K562 (cell line): ENCODE results near the gene DGCR6L. TPM values are rescaled to one million over a fixed set of nuclear protein-coding genes. Genes with fewer than 3 reads are reported as not detected.

Experiments used
- ATAC-seq: fragments of 200-7000 bp; cut with Tn5 transposase; 3 replicates; pipeline ENCODE4 v1.9.1; 2020; ENCODE audit warnings: moderate library complexity
- BruUV-seq: library from RNA; stranded (reverse); fragments of 400-500 nt; replicated peaks from 2 replicates; lab custom pipeline; 2021; lab: Mats Ljungman, UMichigan
- CTCF ChIA-PET: fragments of 300-600 bp; formaldehyde crosslinking; extraction: SDS; loops from one replicate; lab custom pipeline; 2021; ENCODE audit warnings: low intra/inter-chr PET ratio; lab: Yijun Ruan, JAX
- POLR2A ChIA-PET: fragments of 300-600, 350-650 bp; sonication (Branson Sonifier 250); formaldehyde crosslinking; extraction: SDS; loops from one replicate; lab custom pipeline; 2021; ENCODE audit warnings: antibody characterized with exemption, inconsistent platforms; lab: Yijun Ruan, JAX
- DNase-seq, 4 experiments: peaks; one replicate each; pipeline versions ENCODE4 v3.0.0 to v3.0.0-alpha.2; 2011 to 2018; ENCODE audit warnings: low spot score in 3 of 4, mixed read lengths in 3 of 4; ENCODE audit errors: extremely low read depth in 1 of 4
- FAIRE-seq: peaks from 2 replicates; lab custom pipeline; 2011; peaks lifted over from hg19 to GRCh38; lab: Jason Lieb, UNC
- H2AFZ ChIP-seq: 2 replicates; pipeline ENCODE4 v1.6.0; 2011; ENCODE audit warnings: low read depth, low read length, control low read depth, inconsistent platforms
- H3K27ac ChIP-seq: fragments of 200-600 bp; 3 replicates; pipeline ENCODE4 v1.8.0; 2011; ENCODE audit warnings: low read depth, mild to moderate bottlenecking, control low read depth, inconsistent platforms, low read length, moderate library complexity, mixed read lengths; ENCODE audit errors: extremely low read depth
- H3K27me3 ChIP-seq, 2 experiments: fragments of 300-600 bp in 1 of 2; 2 replicates in 1 of 2; 3 replicates in 1 of 2; pipeline versions ENCODE4 v1.6.0 to v1.8.0; 2011; ENCODE audit warnings: inconsistent platforms in 2 of 2, low read length in 2 of 2, mild to moderate bottlenecking in 1 of 2, mixed read lengths in 1 of 2, moderate library complexity in 1 of 2; ENCODE audit not compliant: control insufficient read depth in 2 of 2, insufficient read depth in 2 of 2
- H3K36me3 ChIP-seq: fragments of 300-600 bp; 3 replicates; pipeline ENCODE4 v1.8.0; 2011; ENCODE audit warnings: mild to moderate bottlenecking, low read length, inconsistent platforms; ENCODE audit not compliant: control insufficient read depth, insufficient read depth
- H3K4me1 ChIP-seq, 2 experiments: fragments of 200-600 bp in 1 of 2; replicated peaks in 1 of 2; 2 replicates in 1 of 2; 3 replicates in 1 of 2; pipeline versions ENCODE4 v1.5.1 to v1.8.0; 2011; ENCODE audit warnings: inconsistent platforms in 2 of 2, low read length in 2 of 2, mild to moderate bottlenecking in 1 of 2, mixed read lengths in 1 of 2, moderate library complexity in 1 of 2; ENCODE audit not compliant: control insufficient read depth in 2 of 2, insufficient read depth in 2 of 2
- H3K4me2 ChIP-seq: 2 replicates; pipeline ENCODE4 v1.6.1; 2011; ENCODE audit warnings: low read length, control low read depth, inconsistent platforms, mixed read lengths; ENCODE audit not compliant: insufficient read depth
- H3K4me3 ChIP-seq: fragments of 200-600 bp; sonication (generic), shearing (Covaris generic); 2 replicates; pipeline ENCODE4 v1.5.1; 2016; ENCODE audit warnings: control low read depth, inconsistent platforms
- H3K79me2 ChIP-seq: fragments of 200-600 bp; 3 replicates; pipeline ENCODE4 v1.8.0; 2011; ENCODE audit warnings: low read length, inconsistent platforms; ENCODE audit not compliant: control insufficient read depth, insufficient read depth
- H3K9ac ChIP-seq, 2 experiments: 2 replicates each; pipeline versions ENCODE4 v1.6.0 to v1.6.1; 2011; ENCODE audit warnings: low read depth in 2 of 2, low read length in 2 of 2, control low read depth in 1 of 2, inconsistent platforms in 1 of 2, mild to moderate bottlenecking in 1 of 2, mixed read lengths in 1 of 2; ENCODE audit not compliant: insufficient read depth in 1 of 2
- H3K9me1 ChIP-seq: one replicate; pipeline ENCODE4 v1.6.0; 2011; ENCODE audit warnings: inconsistent platforms, mild to moderate bottlenecking, low read length, moderate library complexity; ENCODE audit not compliant: control insufficient read depth, insufficient read depth
- H3K9me3 ChIP-seq: replicated peaks from 2 replicates; pipeline ENCODE4 v1.5.1; 2011; ENCODE audit warnings: low read depth, low read length, inconsistent platforms; ENCODE audit not compliant: control insufficient read depth, insufficient read depth
- H4K20me1 ChIP-seq: replicated peaks from 2 replicates; pipeline ENCODE4 v1.6.1; 2011; ENCODE audit warnings: low read length, inconsistent platforms, mixed read lengths; ENCODE audit not compliant: control insufficient read depth, insufficient read depth
- ATF1 ChIP-seq, 2 experiments: fragments of 450-650 bp in 1 of 2; IDR thresholded peaks; 2 replicates each; pipeline ENCODE4 v1.6.1; 2016; ENCODE audit warnings: missing compliant biosample characterization in 1 of 2, missing genetic modification characterization in 1 of 2
- CTCF ChIP-seq, 3 experiments: IDR thresholded peaks in 2 of 3; conservative IDR thresholded peaks in 1 of 3; 2 replicates each; pipeline ENCODE4 v1.5.1; 2011 to 2012; ENCODE audit warnings: low read length in 3 of 3, mild to moderate bottlenecking in 3 of 3, control low read depth in 2 of 3, improper control_type of control experiment in 1 of 3, inconsistent platforms in 1 of 3, low read depth in 1 of 3, mixed read lengths in 1 of 3, moderate library complexity in 1 of 3; ENCODE audit not compliant: insufficient read depth in 2 of 3
- FOSL1 ChIP-seq: fragments of 200-800 bp; sonication (Bioruptor generic); conservative IDR thresholded peaks from 2 replicates; pipeline ENCODE4 v1.6.1; 2016; ENCODE audit warnings: missing genetic modification characterization, missing compliant biosample characterization
- JUNB ChIP-seq: fragments of 450-650 bp; formaldehyde crosslinking; conservative IDR thresholded peaks from 2 replicates; pipeline ENCODE4 v1.4.0; 2020; ENCODE audit warnings: mild to moderate bottlenecking
- MED1 ChIP-seq: sonication (generic); formaldehyde crosslinking; IDR thresholded peaks from 2 replicates; pipeline ENCODE4 v1.8.1; 2023; ENCODE audit warnings: missing genetic modification reagents, borderline replicate concordance
- PHTF2 ChIP-seq: fragments of 250-450 bp; sonication (Bioruptor Pico); IDR thresholded peaks from 2 replicates; pipeline ENCODE4 v1.5.0; 2021; ENCODE audit warnings: mild to moderate bottlenecking
- STAG1 ChIP-seq: sonication (generic); formaldehyde crosslinking; IDR thresholded peaks from 2 replicates; pipeline ENCODE4 v1.5.0; 2020; ENCODE audit warnings: missing genetic modification reagents, borderline replicate concordance
- TEAD1 ChIP-seq, 2 experiments: fragments of 450-650 bp in 1 of 2; sonication (generic) in 1 of 2; formaldehyde crosslinking; IDR thresholded peaks; 2 replicates each; pipeline versions ENCODE4 v1.4.0 to v1.8.0; 2020 to 2022; ENCODE audit warnings: mild to moderate bottlenecking in 2 of 2, missing genetic modification reagents in 1 of 2
- ZNF146 ChIP-seq: IDR thresholded peaks from one replicate; pipeline ENCODE4 v1.6.1; 2018; ENCODE audit warnings: missing compliant biosample characterization; ENCODE audit not compliant: unreplicated experiment
- ZNF316 ChIP-seq: fragments of 450-650 bp; IDR thresholded peaks from 2 replicates; pipeline ENCODE4 v1.6.1; 2016
- ZNF408 ChIP-seq: fragments of 250-450 bp; sonication (Bioruptor Pico); IDR thresholded peaks from 2 replicates; pipeline ENCODE4 v1.4.0; 2020; ENCODE audit warnings: low read depth, mild to moderate bottlenecking, moderate library complexity
- WGBS: fragments of 100-300 bp; shearing (Covaris generic); methylation state at CpG from one replicate; pipeline ENCODE4 v1.1.6; 2016; ENCODE audit warnings: low coverage, mixed read lengths; ENCODE audit not compliant: insufficient coverage; ENCODE audit errors: missing lambda C conversion rate; 5-methylcytosine and 5-hydroxymethylcytosine counted together
- in situ Hi-C: fragments of 300-500 bp; cut with MboI; formaldehyde crosslinking; loops from 4 replicates; pipeline ENCODE4 v1.15.0; 2018; ENCODE audit warnings: inconsistent platforms, mixed read lengths
- intact Hi-C: fragments of 100-400 bp; cut with micrococcal nuclease; formaldehyde crosslinking; loops from 2 replicates; pipeline ENCODE4 v1.14.2; 2022
- polyA plus RNA-seq, 8 experiments: library from polyadenylated mRNA; depleted of rRNA in 4 of 8; stranded (reverse) in 5 of 8; unstranded in 3 of 8; fragments of >200 nt; fragmentation: Nextera tagmentation in 2 of 8; fragmentation: Illumina TruSeq in 1 of 8; extraction: Ambion mirVana in 2 of 8; extraction: Trizol in 1 of 8; gene quantifications; 2 replicates each; pipeline versions ENCODE4 v1.2.1 to v1.2.3, GENCODE V29; 2011 to 2014; ENCODE audit warnings: inconsistent platforms in 1 of 8, missing spikeins in 1 of 8
- total RNA-seq, 7 experiments: library from RNA; depleted of rRNA in 6 of 7; stranded (reverse); fragments of >200 nt in 6 of 7; fragmentation: Illumina TruSeq in 2 of 7; extraction: Trizol in 2 of 7; gene quantifications; 2 replicates each; pipeline versions ENCODE4 v1.2.1 to v1.2.3, GENCODE V29; 2011 to 2021; ENCODE audit warnings: low replicate concordance in 1 of 7
- TF ChIP-seq, protein P1 (sequence below): fragments of 250-450 bp; sonication (Bioruptor Pico); IDR thresholded peaks from 2 replicates; pipeline ENCODE4 v1.5.1; 2021; ENCODE audit warnings: mild to moderate bottlenecking
- TF ChIP-seq, protein P2 (sequence below): fragments of 450-650 bp; IDR thresholded peaks from 2 replicates; pipeline ENCODE4 v1.7.0; 2016; ENCODE audit warnings: borderline replicate concordance

Gene DGCR6L
- total and polyA plus RNA-seq, 9 of the 15 experiments (the other 6 are each of a cell fraction or from before 2014, with no cell fraction given) = 3.6 to 151 (median 51.0) TPM

DNA sequence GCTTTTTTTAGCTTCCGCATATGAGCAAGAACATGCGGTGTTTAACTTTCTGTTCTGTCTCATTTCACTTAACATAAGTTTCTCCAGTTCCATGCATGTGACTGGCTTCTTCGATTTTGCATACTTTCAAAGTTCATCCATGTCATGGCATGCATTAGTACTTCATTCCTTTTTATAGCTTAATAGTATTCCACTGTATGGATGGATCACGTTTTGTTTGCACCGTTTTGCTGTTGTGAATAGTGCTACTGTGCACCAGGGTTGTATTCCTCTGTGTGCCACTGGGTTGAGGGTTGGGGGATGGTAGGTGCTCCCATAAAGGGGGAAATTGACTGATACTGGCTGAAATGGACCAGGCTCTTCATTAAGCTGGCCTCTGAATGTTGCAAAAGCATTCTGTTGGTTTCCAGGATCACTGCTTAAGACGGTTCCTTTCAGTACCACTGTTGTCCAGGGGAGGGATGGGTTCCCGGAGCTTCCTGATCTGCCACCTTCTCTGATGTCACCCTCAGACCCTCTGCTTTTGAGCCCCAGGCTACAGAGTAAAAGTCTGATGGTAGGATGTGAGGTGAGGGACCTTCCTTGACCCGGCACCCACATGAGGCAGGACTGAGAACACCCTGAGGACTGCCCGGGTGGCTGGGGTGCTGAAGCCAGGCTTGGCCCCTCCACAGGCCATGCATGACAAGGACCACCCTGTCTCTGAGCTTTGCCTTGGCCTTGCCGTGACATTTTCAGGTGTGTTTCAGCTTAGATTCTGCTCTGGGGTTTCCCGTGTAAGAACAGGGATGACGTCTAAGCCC is 24.4 kb downstream of the DGCR6L start:
- Histone ChIP-seq H3K9me1 (peaks cover 8% of the 10 kb centered on the region), H3K79me2 (no peaks in the 10 kb centered on the region), H3K9ac (no peak overlapping the region), H3K27me3 (peaks cover 72 to 91% of the 10 kb centered on the region in 2 experiments), H2AFZ (no peak overlapping the region), H4K20me1 (peaks cover 57% of the 10 kb centered on the region), H3K4me3 (no peak overlapping the region), H3K9me3 (no peaks in the 10 kb centered on the region), H3K27ac (no peak overlapping the region), H3K4me2 (no peak overlapping the region), H3K36me3 (no peaks in the 10 kb centered on the region), H3K4me1 (peaks cover 8 to 39% of the 10 kb centered on the region in 2 experiments)
- DNase-seq (peak in 2 of 4 experiments; percentile 51 to 56), FAIRE-seq (no peak), ATAC-seq (no peak)
- in situ Hi-C loops (no loop called here), intact Hi-C loops (loop anchor here (5.0 to 10.0 kb wide), 2 partner anchors 162 to 321 kb away; no protein-coding TSS in a partner anchor)
- ChIA-PET CTCF (no interaction called here), POLR2A (interaction anchor here (0.6 to 1.8 kb wide), 9 partner anchors 11 to 1908 kb away, joined by 3 to 8 read pairs (median 3); partner anchors contain the start of gene DGCR6L)
- WGBS = 10% methylated on average over 12 of the region's 12 CpGs
- BruUV-seq = no TSS peak
- TF ChIP-seq ZNF316 = no peak
- 0 out of 6 replicates have a peak, but pooled peaks of 1 of the 3 experiments have one; percentile 23 for TF ChIP-seq CTCF (IDR thresholded peaks at IDR 0.05 in 2 of 3, conservative IDR thresholded peaks at IDR 0.05 in 1 of 3; ENCODE audit: insufficient read depth in 2 of 3, low read depth in 1 of 3, low read length in 3 of 3)
- TF ChIP-seq, protein P1, sequence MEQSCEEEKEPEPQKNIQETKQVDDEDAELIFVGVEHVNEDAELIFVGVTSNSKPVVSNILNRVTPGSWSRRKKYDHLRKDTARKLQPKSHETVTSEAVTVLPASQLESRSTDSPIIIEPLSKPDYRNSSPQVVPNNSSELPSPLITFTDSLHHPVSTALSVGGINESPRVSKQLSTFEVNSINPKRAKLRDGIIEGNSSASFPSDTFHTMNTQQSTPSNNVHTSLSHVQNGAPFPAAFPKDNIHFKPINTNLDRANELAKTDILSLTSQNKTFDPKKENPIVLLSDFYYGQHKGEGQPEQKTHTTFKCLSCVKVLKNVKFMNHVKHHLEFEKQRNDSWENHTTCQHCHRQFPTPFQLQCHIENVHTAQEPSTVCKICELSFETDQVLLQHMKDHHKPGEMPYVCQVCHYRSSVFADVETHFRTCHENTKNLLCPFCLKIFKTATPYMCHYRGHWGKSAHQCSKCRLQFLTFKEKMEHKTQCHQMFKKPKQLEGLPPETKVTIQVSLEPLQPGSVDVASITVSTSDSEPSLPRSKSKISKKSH = no peak
- TF ChIP-seq JUNB (CRISPR knock-in tag) = no peak
- TF ChIP-seq ATF1 (CRISPR knock-in tag; IDR thresholded peaks at IDR 0.05) = no peak
- TF ChIP-seq ATF1 (tag; IDR thresholded peaks at IDR 0.05) = peak; percentile 21; the same call in 1 of the 2 replicates
- TF ChIP-seq MED1 (CRISPR knock-in tag) = 0 out of 2 replicates have a peak, but pooled peaks have one; percentile 51
- 0 out of 4 replicates have a peak, but pooled peaks of 1 of the 2 experiments have one; percentile 8 for TF ChIP-seq TEAD1 (CRISPR knock-in tag; IDR thresholded peaks at IDR 0.05)
- peak; percentile 51 for TF ChIP-seq ZNF146 (CRISPR knock-in tag)
- TF ChIP-seq, protein P2, sequence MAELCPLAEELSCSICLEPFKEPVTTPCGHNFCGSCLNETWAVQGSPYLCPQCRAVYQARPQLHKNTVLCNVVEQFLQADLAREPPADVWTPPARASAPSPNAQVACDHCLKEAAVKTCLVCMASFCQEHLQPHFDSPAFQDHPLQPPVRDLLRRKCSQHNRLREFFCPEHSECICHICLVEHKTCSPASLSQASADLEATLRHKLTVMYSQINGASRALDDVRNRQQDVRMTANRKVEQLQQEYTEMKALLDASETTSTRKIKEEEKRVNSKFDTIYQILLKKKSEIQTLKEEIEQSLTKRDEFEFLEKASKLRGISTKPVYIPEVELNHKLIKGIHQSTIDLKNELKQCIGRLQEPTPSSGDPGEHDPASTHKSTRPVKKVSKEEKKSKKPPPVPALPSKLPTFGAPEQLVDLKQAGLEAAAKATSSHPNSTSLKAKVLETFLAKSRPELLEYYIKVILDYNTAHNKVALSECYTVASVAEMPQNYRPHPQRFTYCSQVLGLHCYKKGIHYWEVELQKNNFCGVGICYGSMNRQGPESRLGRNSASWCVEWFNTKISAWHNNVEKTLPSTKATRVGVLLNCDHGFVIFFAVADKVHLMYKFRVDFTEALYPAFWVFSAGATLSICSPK = no peak
- peak; percentile 69 for TF ChIP-seq STAG1 (CRISPR knock-in tag)
- no peak for TF ChIP-seq FOSL1 (tag)
- TF ChIP-seq PHTF2 = peak; percentile 74; the same call in 1 of the 2 replicates
- TF ChIP-seq ZNF408 (CRISPR knock-in tag) = no peak
